Central memory CD8-positive, alpha-beta T cell (primary cell): ENCODE data around the gene MAGI1.

ENCODE experiments used
- ATAC-seq: fragments of 150-1000 bp; cut with Tn5 transposase; replicated peaks from 2 replicates; pipeline ENCODE4 v1.10.0; 2022; ENCODE audit warnings: mild to moderate bottlenecking, moderate FRiP score, moderate number of reproducible peaks; ENCODE audit not compliant: poor library complexity, severe bottlenecking; ENCODE audit errors: extremely low read depth
- DNase-seq, 2 donors: peaks; one replicate each; pipeline ENCODE4 v3.0.0; 2021; ENCODE audit warnings: low spot score in 2 of 2
- H3K27ac Mint-ChIP-seq: one replicate; pipeline ENCODE4 v1.8.0; 2022; ENCODE audit warnings: low read depth, mild to moderate bottlenecking, moderate library complexity, mixed read lengths
- H3K27me3 Mint-ChIP-seq: one replicate; pipeline ENCODE4 v1.8.0; 2022; ENCODE audit warnings: mixed read lengths
- H3K36me3 Mint-ChIP-seq: one replicate; pipeline ENCODE4 v1.8.0; 2022; ENCODE audit warnings: mild to moderate bottlenecking, moderate library complexity, mixed read lengths; ENCODE audit not compliant: insufficient read depth
- H3K4me1 Mint-ChIP-seq: one replicate; pipeline ENCODE4 v1.8.0; 2022; ENCODE audit warnings: mixed read lengths
- H3K4me3 Mint-ChIP-seq: one replicate; pipeline ENCODE4 v1.8.0; 2022; ENCODE audit warnings: mild to moderate bottlenecking, moderate library complexity, mixed read lengths
- H3K9me3 Mint-ChIP-seq: one replicate; pipeline ENCODE4 v1.8.0; 2022; ENCODE audit warnings: mixed read lengths

The MAGI1 gene

GRCh38 chr3:66018057-66019033, 20.4 kb downstream of the MAGI1 start:
- Mint-ChIP-seq H3K4me3 (no peak overlapping the region), H3K9me3 (no peaks in the 10 kb centered on the region), H3K36me3 (no peaks in the 10 kb centered on the region), H3K4me1 (no peaks in the 10 kb centered on the region), H3K27me3 (peaks cover 9% of the 10 kb centered on the region), H3K27ac (no peak overlapping the region)
- DNase-seq (no peak), ATAC-seq (no peak)

- Mint-ChIP-seq H3K27ac (no peak overlapping the region), H3K4me1 (no peaks in the 10 kb centered on the region), H3K9me3 (no peaks in the 10 kb centered on the region), H3K4me3 (no peak overlapping the region), H3K36me3 (no peaks in the 10 kb centered on the region), H3K27me3 (peaks cover 9% of the 10 kb centered on the region)
- no peak for DNase-seq
- ATAC-seq, result no peak
Measured at GRCh38 chr3:66017591-66017990, 21.1 kb downstream of the MAGI1 start.

GRCh38 chr3:66017084-66017483, 21.6 kb downstream of the MAGI1 start:
- no peaks in the 10 kb centered on the region for H3K4me1 Mint-ChIP-seq
- DNase-seq (no peak), ATAC-seq (no peak)
- H3K27me3 Mint-ChIP-seq, result peaks cover 6% of the 10 kb centered on the region
- H3K9me3 Mint-ChIP-seq, result no peaks in the 10 kb centered on the region
- H3K36me3 Mint-ChIP-seq, result no peaks in the 10 kb centered on the region
- H3K4me3 Mint-ChIP-seq, result no peak overlapping the region
- H3K27ac Mint-ChIP-seq, result no peak overlapping the region

GRCh38 chr3:66015841-66016240, 22.9 kb downstream of the MAGI1 start:
- ATAC-seq (no peak), DNase-seq (no peak)
- Mint-ChIP-seq H3K27ac (no peak overlapping the region), H3K36me3 (no peaks in the 10 kb centered on the region), H3K9me3 (no peaks in the 10 kb centered on the region), H3K27me3 (no peaks in the 10 kb centered on the region), H3K4me3 (no peak overlapping the region), H3K4me1 (no peaks in the 10 kb centered on the region)

DNA sequence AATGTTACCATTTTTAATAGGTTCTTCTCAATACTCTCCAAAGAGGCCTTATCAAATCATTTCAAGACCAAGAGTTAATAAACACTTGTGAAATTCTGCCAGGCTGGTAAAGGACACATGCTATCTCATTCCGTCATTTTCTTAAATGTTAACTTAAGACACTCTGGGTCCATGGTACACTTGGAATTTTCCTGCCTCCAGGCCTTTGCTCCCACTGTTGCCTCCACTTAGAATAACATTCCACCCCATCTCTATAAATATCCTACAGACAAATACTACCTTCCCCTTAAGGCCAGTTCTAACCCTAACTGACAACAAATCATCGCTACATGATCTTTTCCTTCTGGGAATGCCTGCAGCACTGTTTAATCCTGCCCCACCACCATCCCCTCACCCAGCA, 24.1 kb downstream of the MAGI1 start:
- H3K4me3 Mint-ChIP-seq, result no peak overlapping the region
- DNase-seq (no peak), ATAC-seq (no peak)
- H3K9me3 Mint-ChIP-seq, result no peaks in the 10 kb centered on the region
- no peaks in the 10 kb centered on the region for H3K4me1 Mint-ChIP-seq
- H3K27me3 Mint-ChIP-seq, result no peaks in the 10 kb centered on the region
- no peak overlapping the region for H3K27ac Mint-ChIP-seq
- H3K36me3 Mint-ChIP-seq, result no peaks in the 10 kb centered on the region

DNA sequence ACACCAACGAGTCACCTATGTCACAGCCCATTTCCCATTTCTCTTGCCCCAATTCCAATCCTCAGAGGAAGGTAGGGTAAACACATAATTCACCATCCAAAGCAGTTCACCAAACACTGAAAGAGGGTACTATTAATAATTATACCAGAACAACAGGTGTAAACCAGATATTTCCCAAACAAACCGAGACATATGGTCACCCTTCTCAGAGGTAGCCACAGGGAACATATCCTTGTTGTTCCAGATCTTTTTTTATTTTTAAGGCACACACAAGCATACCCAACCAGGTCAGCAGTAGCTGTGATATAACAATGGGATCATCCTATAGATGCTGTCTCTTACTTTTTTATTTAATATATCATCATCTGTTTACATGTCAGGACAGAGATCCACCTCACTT, 24.7 kb downstream of the MAGI1 start:
- peaks cover 2% of the 10 kb centered on the region for H3K27me3 Mint-ChIP-seq
- no peak for DNase-seq
- ATAC-seq, result no peak
- H3K9me3 Mint-ChIP-seq, result no peaks in the 10 kb centered on the region
- no peaks in the 10 kb centered on the region for H3K4me1 Mint-ChIP-seq
- H3K36me3 Mint-ChIP-seq, result no peaks in the 10 kb centered on the region
- no peak overlapping the region for H3K27ac Mint-ChIP-seq
- no peak overlapping the region for H3K4me3 Mint-ChIP-seq

DNA sequence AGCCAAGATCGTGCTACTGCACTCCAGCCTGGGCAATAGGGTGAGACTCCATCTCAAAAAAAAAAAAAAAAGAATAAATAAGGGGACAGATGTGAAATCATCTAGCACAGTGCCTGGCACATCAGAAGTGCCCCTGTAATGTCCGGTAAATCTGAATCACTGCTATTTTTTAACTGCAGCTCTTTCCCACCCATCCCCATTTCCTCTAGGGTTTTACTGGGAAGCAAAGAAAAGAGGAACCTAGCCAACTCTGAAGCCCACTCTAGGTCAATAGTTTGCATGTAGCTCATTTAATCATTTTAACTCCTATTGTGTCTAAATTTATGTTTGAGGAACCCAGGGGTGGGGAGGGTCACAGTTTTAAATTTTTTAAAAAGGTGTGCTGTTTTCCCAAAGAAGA, 26.0 kb downstream of the MAGI1 start:
- Mint-ChIP-seq H3K4me1 (no peaks in the 10 kb centered on the region), H3K4me3 (no peak overlapping the region), H3K27me3 (peaks cover 14% of the 10 kb centered on the region), H3K27ac (no peak overlapping the region), H3K9me3 (no peaks in the 10 kb centered on the region), H3K36me3 (no peaks in the 10 kb centered on the region)
- DNase-seq (no peak), ATAC-seq (no peak)

DNA sequence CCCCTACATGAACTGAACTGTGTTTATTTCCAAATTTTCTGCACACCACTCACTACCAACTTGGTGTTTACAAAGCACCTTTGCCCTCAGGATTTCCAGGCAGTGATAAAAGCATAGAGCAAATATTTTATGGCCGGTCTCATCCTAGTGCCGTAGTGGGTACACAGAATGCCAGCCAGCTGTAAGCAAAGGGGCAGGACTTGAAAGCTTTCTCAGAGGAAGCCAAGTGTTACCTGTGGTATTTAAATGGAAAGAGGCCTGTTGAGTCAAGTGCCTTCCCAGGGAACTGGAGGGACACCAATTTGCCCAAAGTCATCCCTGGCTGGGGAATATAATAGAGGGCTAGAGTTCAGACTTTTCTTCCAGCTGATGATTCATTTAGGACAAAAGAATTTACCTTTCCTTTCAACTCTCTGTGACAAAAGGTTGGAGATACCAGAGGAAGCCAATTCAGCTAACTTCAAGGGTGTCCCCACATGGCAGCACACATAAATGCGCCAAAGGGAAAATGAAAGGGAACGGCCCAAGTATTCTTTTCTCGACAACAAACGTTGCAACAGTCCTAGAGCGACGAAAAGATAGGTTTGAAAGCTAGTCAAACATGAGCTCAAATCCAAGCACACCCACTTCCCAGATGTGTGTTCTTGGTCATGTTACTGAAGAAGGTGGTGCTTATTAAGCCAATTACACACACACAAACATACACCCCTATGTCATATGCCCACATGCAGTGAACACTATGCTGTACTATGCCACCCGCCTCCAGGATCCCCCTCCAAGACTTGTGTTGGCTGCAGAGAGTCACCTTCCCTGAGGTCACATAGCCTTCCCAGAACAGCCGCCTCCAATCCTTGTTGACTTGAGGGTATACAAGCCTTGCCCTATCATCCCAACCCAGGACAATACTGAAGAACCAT, 27.7 kb downstream of the MAGI1 start:
- H3K36me3 Mint-ChIP-seq, result no peaks in the 10 kb centered on the region
- ATAC-seq (no peak), DNase-seq (no peak)
- H3K9me3 Mint-ChIP-seq, result no peaks in the 10 kb centered on the region
- no peak overlapping the region for H3K4me3 Mint-ChIP-seq
- peaks cover 14% of the 10 kb centered on the region for H3K27me3 Mint-ChIP-seq
- no peaks in the 10 kb centered on the region for H3K4me1 Mint-ChIP-seq
- no peak overlapping the region for H3K27ac Mint-ChIP-seq

GRCh38 chr3:66010348-66010738, 28.4 kb downstream of the MAGI1 start:
- H3K4me3 Mint-ChIP-seq, result no peak overlapping the region
- H3K27me3 Mint-ChIP-seq, result peaks cover 14% of the 10 kb centered on the region
- no peaks in the 10 kb centered on the region for H3K36me3 Mint-ChIP-seq

GRCh38 chr3:66004244-66004643, 34.5 kb downstream of the MAGI1 start:
- no peak overlapping the region for H3K27ac Mint-ChIP-seq
- H3K4me1 Mint-ChIP-seq, result no peaks in the 10 kb centered on the region
- no peak overlapping the region for H3K4me3 Mint-ChIP-seq
- no peaks in the 10 kb centered on the region for H3K9me3 Mint-ChIP-seq
- no peaks in the 10 kb centered on the region for H3K36me3 Mint-ChIP-seq
- peaks cover 14% of the 10 kb centered on the region for H3K27me3 Mint-ChIP-seq
- DNase-seq (no peak), ATAC-seq (no peak)

More at GRCh38 chr3:66010348-66010738, 28.4 kb downstream of the MAGI1 start:
- no peak for DNase-seq
- Mint-ChIP-seq H3K9me3 (no peaks in the 10 kb centered on the region), H3K4me1 (no peaks in the 10 kb centered on the region), H3K27ac (no peak overlapping the region)
- no peak for ATAC-seq

GRCh38 chr3:66001626-66002025, 37.1 kb downstream of the MAGI1 start:
- no peak overlapping the region for H3K27ac Mint-ChIP-seq
- no peak for DNase-seq
- no peak overlapping the region for H3K4me3 Mint-ChIP-seq
- H3K36me3 Mint-ChIP-seq, result no peaks in the 10 kb centered on the region
- H3K27me3 Mint-ChIP-seq, result no peaks in the 10 kb centered on the region
- ATAC-seq, result no peak
- H3K9me3 Mint-ChIP-seq, result no peaks in the 10 kb centered on the region
- H3K4me1 Mint-ChIP-seq, result no peaks in the 10 kb centered on the region

DNA sequence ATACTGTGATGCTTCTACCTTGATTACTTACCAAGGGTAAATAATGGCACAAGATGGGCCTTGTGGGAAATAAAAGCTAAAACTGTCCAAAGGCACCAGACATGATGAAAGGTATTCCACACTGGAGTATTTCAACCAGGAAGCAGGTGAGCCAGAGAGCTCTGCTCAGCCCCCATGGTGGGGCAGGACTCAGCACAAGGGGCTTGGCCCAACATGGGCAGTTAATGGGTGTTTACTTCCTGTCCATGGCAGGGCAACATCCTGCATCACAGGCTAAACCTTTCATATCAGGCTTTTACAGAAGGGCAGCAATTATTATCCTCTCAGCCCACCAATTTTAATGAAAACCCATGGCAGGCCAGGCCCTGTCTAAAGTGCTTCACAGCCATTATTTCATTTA, 38.2 kb downstream of the MAGI1 start:
- ATAC-seq (no peak), DNase-seq (no peak)
- Mint-ChIP-seq H3K4me3 (no peak overlapping the region), H3K27ac (no peak overlapping the region), H3K27me3 (no peaks in the 10 kb centered on the region), H3K36me3 (no peaks in the 10 kb centered on the region), H3K9me3 (no peaks in the 10 kb centered on the region), H3K4me1 (no peaks in the 10 kb centered on the region)
